ENCODE measurements around the gene SUPT4H1.

Gene SUPT4H1

GRCh38 chr17:58307468-58308172 lies 44.4 kb downstream of the SUPT4H1 start:
- DNase-seq (ENCODE audit: low read depth in 1 of 2, low spot score in 1 of 2) = no peak

- DNase-seq (ENCODE audit: low read depth in 1 of 2, low spot score in 1 of 2) = no peak
Observed at GRCh38 chr17:58306131-58306951, 45.7 kb downstream of the SUPT4H1 start.

GRCh38 chr17:58305626-58306025 lies 46.4 kb downstream of the SUPT4H1 start:
- no peak for DNase-seq (ENCODE audit: low read depth in 1 of 2, low spot score in 1 of 2)

- DNase-seq (ENCODE audit: low read depth in 1 of 2, low spot score in 1 of 2) = no peak
Observed at GRCh38 chr17:58304750-58305486, 47.1 kb downstream of the SUPT4H1 start.

GRCh38 chr17:58303971-58304749 lies 47.8 kb downstream of the SUPT4H1 start:
- no peak for DNase-seq (ENCODE audit: low read depth in 1 of 2, low spot score in 1 of 2)

GRCh38 chr17:58302919-58303585 lies 48.9 kb downstream of the SUPT4H1 start:
- no peak for DNase-seq (ENCODE audit: low read depth in 1 of 2, low spot score in 1 of 2)

- DNase-seq (ENCODE audit: low read depth in 1 of 2, low spot score in 1 of 2) = no peak
Observed at GRCh38 chr17:58302171-58302918, 49.7 kb downstream of the SUPT4H1 start.

GRCh38 chr17:58301504-58302150 lies 50.4 kb downstream of the SUPT4H1 start:
- no peak for DNase-seq (ENCODE audit: low read depth in 1 of 2, low spot score in 1 of 2)

- no peak for DNase-seq (ENCODE audit: low read depth in 1 of 2, low spot score in 1 of 2)
Observed at GRCh38 chr17:58300336-58300735, 51.7 kb downstream of the SUPT4H1 start.

Measured in activated T-helper 1 cell treated with anti-CD3 and anti-CD28 coated beads, Interleukin-2, amount 50 U/mL, for 16 hours (primary cell).